ENCODE data around the gene RPH3AL. TPM values are rescaled to one million over a fixed set of nuclear protein-coding genes. Genes with fewer than 3 reads are reported as not detected.

The RPH3AL gene
- total RNA-seq, 1 donor from 2014 or later = 6.0 TPM

GRCh38 chr17:228951-229708 lies 123.5 kb downstream of the RPH3AL start:
- ATAC-seq (ENCODE audit: low read depth) (no peak), DNase-seq (no peak)
- ChIA-PET CTCF (no interaction called here), POLR2A (no interaction called here)
- no peaks in the 10 kb centered on the region for H3K9me3 Mint-ChIP-seq
- H3K27ac Mint-ChIP-seq = no peak overlapping the region
- intact Hi-C loops (cut with micrococcal nuclease) = no loop called here
- no peaks in the 10 kb centered on the region for H3K27me3 Mint-ChIP-seq
- no peaks in the 10 kb centered on the region for H3K4me1 Mint-ChIP-seq
- no peaks in the 10 kb centered on the region for H3K36me3 Mint-ChIP-seq (ENCODE audit: low read depth)
- no peak for TF ChIP-seq CTCF (IDR thresholded peaks at IDR 0.05)
- H3K4me3 Mint-ChIP-seq = no peak overlapping the region

GRCh38 chr17:227946-228615 lies 124.5 kb downstream of the RPH3AL start:
- no peaks in the 10 kb centered on the region for H3K27me3 Mint-ChIP-seq
- intact Hi-C loops (cut with micrococcal nuclease) = no loop called here
- no peak overlapping the region for H3K4me3 Mint-ChIP-seq
- CTCF ChIA-PET = no interaction called here
- POLR2A ChIA-PET = no interaction called here
- no peaks in the 10 kb centered on the region for H3K9me3 Mint-ChIP-seq
- H3K27ac Mint-ChIP-seq = no peak overlapping the region
- ATAC-seq (ENCODE audit: low read depth) = no peak
- no peak for DNase-seq
- no peaks in the 10 kb centered on the region for H3K4me1 Mint-ChIP-seq
- H3K36me3 Mint-ChIP-seq (ENCODE audit: low read depth) = no peaks in the 10 kb centered on the region
- no peak for TF ChIP-seq CTCF (IDR thresholded peaks at IDR 0.05)

- ATAC-seq (ENCODE audit: low read depth) = no peak
- DNase-seq = no peak
- ChIA-PET POLR2A (no interaction called here), CTCF (no interaction called here)
- Mint-ChIP-seq H3K27ac (no peak overlapping the region), H3K36me3 (ENCODE audit: low read depth) (no peaks in the 10 kb centered on the region), H3K4me1 (no peaks in the 10 kb centered on the region), H3K4me3 (no peak overlapping the region), H3K27me3 (no peaks in the 10 kb centered on the region), H3K9me3 (no peaks in the 10 kb centered on the region)
- TF ChIP-seq CTCF (IDR thresholded peaks at IDR 0.05) = no peak
- intact Hi-C loops (cut with micrococcal nuclease) = no loop called here
Measured at GRCh38 chr17:227078-227945, 125.3 kb downstream of the RPH3AL start.

- no peaks in the 10 kb centered on the region for H3K27me3 Mint-ChIP-seq
- no peak overlapping the region for H3K4me3 Mint-ChIP-seq
- no peak for DNase-seq
- no peak for TF ChIP-seq CTCF (IDR thresholded peaks at IDR 0.05)
- intact Hi-C loops (cut with micrococcal nuclease) = no loop called here
- no peaks in the 10 kb centered on the region for H3K4me1 Mint-ChIP-seq
- no peaks in the 10 kb centered on the region for H3K36me3 Mint-ChIP-seq (ENCODE audit: low read depth)
- POLR2A ChIA-PET = no interaction called here
- no peak overlapping the region for H3K27ac Mint-ChIP-seq
- ATAC-seq (ENCODE audit: low read depth) = no peak
- CTCF ChIA-PET = no interaction called here
- H3K9me3 Mint-ChIP-seq = no peaks in the 10 kb centered on the region
Measured at GRCh38 chr17:226108-227077, 126.2 kb downstream of the RPH3AL start.

Measured in activated B cell treated with CpG ODN at 0.5 μM for 24 hours (primary cell).